Measurements from ENCODE around the gene HEG1.

HEG1 gene

GRCh38 chr3:125045965-125046364 lies 9.8 kb downstream of the HEG1 start:
- no peak for DNase-seq
- Histone ChIP-seq H3K4me1 (peaks cover 0 to 68% (median 48%) of the 10 kb centered on the region in 4 donors), H3K36me3 (no peaks in the 10 kb centered on the region), H3K27ac (no peak overlapping the region), H3K27me3 (no peaks in the 10 kb centered on the region), H3K9me3 (no peaks in the 10 kb centered on the region), H3K4me3 (no peak overlapping the region)
- no peak for TF ChIP-seq CTCF (IDR thresholded peaks at IDR 0.05)
- intact Hi-C loops (cut with DNase I; ENCODE audit: low total_unique reads) = loop anchor here (10.0 kb wide), 1 partner anchor 329 kb away; the partner anchor contains the start of gene ZNF148

GRCh38 chr3:125045194-125045593 lies 10.6 kb downstream of the HEG1 start:
- no peaks in the 10 kb centered on the region for H3K9me3 ChIP-seq
- TF ChIP-seq CTCF (IDR thresholded peaks at IDR 0.05) = no peak
- peaks cover 0 to 66% (median 51%) of the 10 kb centered on the region in 4 donors for H3K4me1 ChIP-seq
- H3K4me3 ChIP-seq = no peak overlapping the region
- H3K36me3 ChIP-seq = no peaks in the 10 kb centered on the region
- intact Hi-C loops (cut with DNase I; ENCODE audit: low total_unique reads) = loop anchor here (10.0 kb wide), 1 partner anchor 330 kb away; the partner anchor contains the start of gene ZNF148
- DNase-seq = no peak
- no peaks in the 10 kb centered on the region for H3K27me3 ChIP-seq
- H3K27ac ChIP-seq = peak overlapping the region; percentile 81 to 85

GRCh38 chr3:125043599-125044151 lies 12.1 kb downstream of the HEG1 start:
- Histone ChIP-seq H3K36me3 (no peaks in the 10 kb centered on the region), H3K4me3 (peak overlapping the region in 1 of 2 donors; percentile 37), H3K27me3 (no peaks in the 10 kb centered on the region), H3K9me3 (no peaks in the 10 kb centered on the region), H3K27ac (peak overlapping the region; percentile 81 to 85), H3K4me1 (peaks cover 0 to 69% (median 62%) of the 10 kb centered on the region in 4 donors)
- TF ChIP-seq CTCF (IDR thresholded peaks at IDR 0.05) = no peak
- intact Hi-C loops (cut with DNase I; ENCODE audit: low total_unique reads) = loop anchor here (10.0 kb wide), 1 partner anchor 331 kb away; the partner anchor contains the start of gene ZNF148
- peak in 1 of 2 donors; percentile 45 for DNase-seq

- H3K9me3 ChIP-seq = no peaks in the 10 kb centered on the region
- no peaks in the 10 kb centered on the region for H3K36me3 ChIP-seq
- no peaks in the 10 kb centered on the region for H3K27me3 ChIP-seq
- peak overlapping the region; percentile 81 to 85 for H3K27ac ChIP-seq
- TF ChIP-seq CTCF (IDR thresholded peaks at IDR 0.05) = peak in 1 of 2 experiments; percentile 4
- peak; percentile 64 to 86 for DNase-seq
- H3K4me1 ChIP-seq = peaks cover 0 to 69% (median 61%) of the 10 kb centered on the region in 4 donors
- intact Hi-C loops (cut with DNase I; ENCODE audit: low total_unique reads) = loop anchor here (10.0 kb wide), 1 partner anchor 332 kb away; the partner anchor contains the start of gene ZNF148
- peak overlapping the region; percentile 32 to 37 for H3K4me3 ChIP-seq
Observed at GRCh38 chr3:125042725-125043406, 12.9 kb downstream of the HEG1 start.

GRCh38 chr3:125039131-125040100 lies 16.4 kb downstream of the HEG1 start:
- H3K27me3 ChIP-seq = no peaks in the 10 kb centered on the region
- intact Hi-C loops (cut with DNase I; ENCODE audit: low total_unique reads) = loop anchor here (10.0 kb wide), 1 partner anchor 335 kb away; the partner anchor contains the start of gene ZNF148
- H3K4me3 ChIP-seq = peak overlapping the region in 1 of 2 donors; percentile 9
- no peak for TF ChIP-seq CTCF (IDR thresholded peaks at IDR 0.05)
- no peaks in the 10 kb centered on the region for H3K9me3 ChIP-seq
- peaks cover 0 to 52% (median 46%) of the 10 kb centered on the region in 4 donors for H3K4me1 ChIP-seq
- H3K36me3 ChIP-seq = no peaks in the 10 kb centered on the region
- DNase-seq = no peak
- peak overlapping the region; percentile 69 to 85 for H3K27ac ChIP-seq

Measured in tibial artery (tissue), 4 donors.